ENCODE data around the gene CNKSR3.
A peak's percentile ranks its signal among the peaks of the same experiment; 100 is the strongest.

Gene CNKSR3

GRCh38 chr6:154377726-154378125 is 132.8 kb downstream of the CNKSR3 start:
- DNase-seq = no peak

GRCh38 chr6:154373971-154374370 is 136.5 kb downstream of the CNKSR3 start:
- DNase-seq = no peak

GRCh38 chr6:154371281-154371680 is 139.2 kb downstream of the CNKSR3 start:
- DNase-seq = no peak

GRCh38 chr6:154370545-154370944 is 139.9 kb downstream of the CNKSR3 start:
- DNase-seq = peak; percentile 34

GRCh38 chr6:154367839-154368695 is 142.4 kb downstream of the CNKSR3 start:
- DNase-seq = peak; percentile 9

- DNase-seq = no peak
Measured at GRCh38 chr6:154367336-154367735, 143.1 kb downstream of the CNKSR3 start.

GRCh38 chr6:154363821-154364220 is 146.7 kb downstream of the CNKSR3 start:
- DNase-seq = no peak

- no peak for DNase-seq
Measured at GRCh38 chr6:154361476-154361875, 149.0 kb downstream of the CNKSR3 start.

- DNase-seq = no peak
Measured at GRCh38 chr6:154360476-154360875, 150.0 kb downstream of the CNKSR3 start.

GRCh38 chr6:154359679-154360078 is 150.8 kb downstream of the CNKSR3 start:
- no peak for DNase-seq

- peak; percentile 10 for DNase-seq
Measured at GRCh38 chr6:154359161-154359574, 151.3 kb downstream of the CNKSR3 start.

- no peak for DNase-seq
Measured at GRCh38 chr6:154358019-154358545, 152.4 kb downstream of the CNKSR3 start.

GRCh38 chr6:154356690-154357089 is 153.8 kb downstream of the CNKSR3 start, which contains the start of gene IPCEF1:
Gene IPCEF1, minus strand, starts transcription at chr6:154356803. Its CDS starts 90,856 bp downstream, at chr6:154265947.
- no peak for DNase-seq

GRCh38 chr6:154356113-154356512 is 154.4 kb downstream of the CNKSR3 start:
- DNase-seq = no peak

- DNase-seq = no peak
Measured at GRCh38 chr6:154354265-154354777, 156.2 kb downstream of the CNKSR3 start.

- DNase-seq = no peak
Measured at GRCh38 chr6:154353626-154354025, 156.9 kb downstream of the CNKSR3 start.

GRCh38 chr6:154352898-154353585 is 157.4 kb downstream of the CNKSR3 start:
- no peak for DNase-seq

GRCh38 chr6:154350293-154350692 is 160.2 kb downstream of the CNKSR3 start:
- DNase-seq = no peak

- no peak for DNase-seq
Measured at GRCh38 chr6:154347981-154348380, 162.5 kb downstream of the CNKSR3 start.

- no peak for DNase-seq
Measured at GRCh38 chr6:154345811-154346210, 164.7 kb downstream of the CNKSR3 start.

- no peak for DNase-seq
Measured at GRCh38 chr6:154343473-154344308, 166.8 kb downstream of the CNKSR3 start.

- no peak for DNase-seq
Measured at GRCh38 chr6:154341871-154342270, 168.6 kb downstream of the CNKSR3 start.

- DNase-seq = no peak
Measured at GRCh38 chr6:154341336-154341735, 169.1 kb downstream of the CNKSR3 start.
